Measurements from ENCODE around the gene MED6.
A peak's percentile ranks its signal among the peaks of the same experiment; 100 is the strongest.

The MED6 gene, protein sequence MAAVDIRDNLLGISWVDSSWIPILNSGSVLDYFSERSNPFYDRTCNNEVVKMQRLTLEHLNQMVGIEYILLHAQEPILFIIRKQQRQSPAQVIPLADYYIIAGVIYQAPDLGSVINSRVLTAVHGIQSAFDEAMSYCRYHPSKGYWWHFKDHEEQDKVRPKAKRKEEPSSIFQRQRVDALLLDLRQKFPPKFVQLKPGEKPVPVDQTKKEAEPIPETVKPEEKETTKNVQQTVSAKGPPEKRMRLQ

DNA sequence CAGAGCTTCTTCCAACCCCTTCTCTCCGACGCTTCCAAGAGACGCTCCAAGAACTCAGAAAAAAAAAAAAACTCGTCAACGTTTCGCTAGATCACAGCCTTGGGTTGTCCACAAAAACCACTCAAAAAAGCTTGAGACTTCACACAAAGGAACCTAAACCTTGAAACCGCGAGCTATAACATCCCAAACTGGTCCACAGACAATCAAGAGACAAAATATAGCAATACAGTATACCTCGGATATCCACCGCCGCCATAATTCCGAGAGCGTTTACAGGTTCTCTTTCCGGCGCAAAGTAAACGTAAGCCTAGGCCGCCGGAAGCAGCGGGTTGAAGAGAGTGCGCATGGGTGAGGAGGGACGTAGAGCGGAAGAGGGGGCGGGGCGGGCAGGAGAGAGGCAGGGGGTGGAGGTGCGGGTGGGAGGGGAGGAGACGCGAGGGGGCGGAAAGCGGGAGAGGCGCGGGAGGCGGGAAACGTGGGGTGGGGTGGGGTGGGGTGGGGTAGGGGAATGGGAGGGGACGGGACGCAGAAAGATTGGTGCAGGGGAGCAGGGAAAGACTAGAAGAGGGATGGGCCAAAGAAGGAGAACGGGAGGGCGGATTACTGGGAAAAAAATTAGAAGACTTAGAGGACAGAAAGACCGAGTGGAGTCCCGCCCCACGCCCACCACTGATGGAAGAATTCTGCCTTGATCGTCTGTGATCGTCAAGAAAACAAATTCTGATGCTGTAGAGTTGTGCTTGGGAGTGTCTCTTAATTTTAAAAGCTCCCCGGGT lies at the start of gene MED6:
Gene MED6, minus strand, starts transcription at position 274 of the 776 bp plus-strand sequence. Its CDS starts 18 bp downstream, at position 256.
- DNase-seq = peak; percentile 91 to 92

DNA sequence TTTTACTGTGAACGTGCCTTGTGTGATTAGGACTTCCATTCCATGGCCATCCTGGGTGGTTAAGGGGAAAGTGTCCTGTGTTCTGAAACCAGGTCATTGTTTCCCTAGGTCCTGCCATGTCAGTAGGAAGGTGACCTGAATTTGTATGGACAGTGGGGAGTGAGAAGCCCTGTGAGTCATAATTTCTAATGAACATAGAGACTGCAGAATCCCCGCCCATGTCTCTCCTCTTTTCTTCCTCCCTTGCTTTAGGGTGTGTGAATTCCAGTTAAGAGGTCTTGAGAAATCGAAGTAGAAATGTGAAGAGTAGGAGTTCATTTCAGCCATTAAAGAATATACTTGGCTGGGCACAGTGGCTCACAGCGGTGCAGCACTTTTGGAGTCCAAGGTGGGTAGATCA lies 49.3 kb upstream of the MED6 start:
- DNase-seq = no peak

DNA sequence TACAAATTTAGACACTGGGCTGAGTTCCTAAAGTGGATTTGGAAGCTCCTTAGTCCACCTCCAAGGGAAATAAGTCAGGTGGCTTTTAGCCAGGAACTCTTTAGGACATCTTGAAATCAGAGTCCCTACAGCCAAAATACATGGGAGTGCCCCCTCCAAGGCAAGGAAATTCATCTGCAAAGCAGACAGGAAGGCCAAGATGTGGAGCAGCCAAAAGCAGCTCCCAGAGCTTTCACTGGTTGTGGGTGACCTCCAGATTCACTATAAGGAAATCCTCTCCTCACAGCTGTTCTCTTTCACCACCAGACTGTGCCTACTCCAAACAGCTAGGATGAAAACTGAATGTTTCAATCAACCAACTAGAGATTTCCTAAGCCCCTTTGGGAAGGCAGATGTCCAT lies 47.9 kb upstream of the MED6 start:
- DNase-seq = no peak

DNA sequence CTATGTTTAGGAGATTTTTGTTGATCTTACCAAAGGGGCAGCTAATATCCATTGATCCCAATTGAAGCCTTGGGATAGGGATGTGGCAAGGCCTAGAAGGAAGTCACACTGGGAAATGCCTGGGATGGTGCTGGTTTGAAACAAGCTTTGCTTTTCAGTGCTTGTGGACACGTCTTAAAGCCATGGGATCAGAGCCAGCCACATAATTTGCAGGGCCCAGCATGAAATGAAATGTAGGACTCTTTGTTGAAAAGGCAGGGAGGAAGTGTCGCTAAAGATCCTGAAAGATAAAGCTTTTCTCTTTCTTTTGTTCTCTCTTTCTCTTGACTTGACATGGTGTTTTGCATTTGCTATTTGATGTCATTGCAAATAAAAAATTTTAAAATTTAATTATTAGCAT lies 46.2 kb upstream of the MED6 start:
- DNase-seq = no peak

- no peak for DNase-seq
Observed at GRCh38 chr14:70645892-70646291, 45.4 kb upstream of the MED6 start.

GRCh38 chr14:70643967-70644366 lies 43.5 kb upstream of the MED6 start:
- DNase-seq = no peak

- DNase-seq = peak; percentile 24 to 54
Observed at GRCh38 chr14:70642303-70643235, 42.1 kb upstream of the MED6 start.

DNA sequence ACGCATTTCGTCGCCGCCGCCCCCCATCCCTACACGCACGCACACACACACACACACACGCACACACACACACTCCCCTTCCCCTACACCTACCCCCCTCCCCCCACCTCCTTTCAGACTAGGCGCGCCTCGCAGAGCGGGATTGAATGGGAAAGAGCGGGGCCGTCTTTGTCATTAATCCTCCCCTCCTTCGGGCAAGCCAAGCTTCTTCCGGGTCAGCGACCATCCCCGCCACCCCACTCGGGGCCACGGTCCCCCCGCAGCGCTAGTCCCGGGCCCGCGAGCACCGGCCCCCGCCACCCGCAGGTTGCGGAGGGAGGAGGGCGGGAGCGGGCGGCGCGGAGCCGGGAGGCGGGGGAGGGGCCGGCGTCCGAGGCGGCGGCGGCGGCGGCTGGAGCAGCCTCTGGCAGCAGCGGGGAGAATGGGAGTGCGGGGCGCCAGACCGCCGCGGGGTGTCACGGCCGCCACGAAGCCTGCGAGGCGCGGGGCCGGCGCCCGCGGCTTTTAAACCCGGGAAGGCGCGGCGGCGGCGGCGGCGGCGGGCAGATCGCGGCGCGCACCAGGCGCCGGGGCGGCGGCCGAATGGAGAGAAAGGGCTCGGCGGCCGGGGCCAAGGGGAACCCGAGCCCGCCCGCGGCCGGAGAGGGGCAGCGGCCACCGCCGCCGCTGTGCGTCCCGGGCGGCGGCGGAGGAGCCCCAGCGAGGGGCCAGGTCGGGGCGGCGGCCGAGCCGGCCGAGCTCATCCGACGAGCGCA lies 41.3 kb upstream of the MED6 start, which contains the start of gene TTC9:
Gene TTC9, plus strand, starts transcription at position 369 of the 755 bp plus-strand sequence. Its CDS starts 214 bp downstream, at position 583.
- peak in 1 of 2 donors; percentile 43 for DNase-seq

DNA sequence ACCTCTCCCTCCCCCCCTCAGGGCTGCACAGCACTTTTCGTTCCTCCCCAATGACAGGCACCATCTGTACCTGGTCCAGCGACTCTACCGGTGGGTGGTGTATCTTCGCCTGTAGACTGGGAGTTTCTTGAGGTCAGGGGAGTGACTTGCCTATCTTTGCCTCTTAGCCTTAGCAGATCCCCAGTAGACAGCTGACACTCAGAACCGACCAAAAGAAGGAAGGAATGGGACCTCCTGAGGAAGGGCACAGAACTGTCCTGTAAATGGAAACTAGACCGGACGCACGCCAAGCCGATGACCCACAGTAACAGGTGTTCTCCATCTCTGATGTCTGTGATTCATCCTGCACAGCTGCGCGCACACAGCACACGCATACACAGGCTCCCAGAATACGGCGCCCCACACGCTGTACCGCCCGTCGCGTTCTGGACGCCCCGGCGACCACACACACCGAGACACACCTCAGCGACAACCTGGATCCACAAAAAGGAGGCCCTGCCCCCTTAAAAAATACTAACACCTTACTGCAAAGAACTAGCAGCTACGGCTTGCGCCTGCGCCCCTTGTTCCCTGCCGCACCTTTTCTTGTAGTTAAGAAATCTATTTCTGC lies 40.6 kb upstream of the MED6 start:
- DNase-seq = peak; percentile 54 to 59

DNA sequence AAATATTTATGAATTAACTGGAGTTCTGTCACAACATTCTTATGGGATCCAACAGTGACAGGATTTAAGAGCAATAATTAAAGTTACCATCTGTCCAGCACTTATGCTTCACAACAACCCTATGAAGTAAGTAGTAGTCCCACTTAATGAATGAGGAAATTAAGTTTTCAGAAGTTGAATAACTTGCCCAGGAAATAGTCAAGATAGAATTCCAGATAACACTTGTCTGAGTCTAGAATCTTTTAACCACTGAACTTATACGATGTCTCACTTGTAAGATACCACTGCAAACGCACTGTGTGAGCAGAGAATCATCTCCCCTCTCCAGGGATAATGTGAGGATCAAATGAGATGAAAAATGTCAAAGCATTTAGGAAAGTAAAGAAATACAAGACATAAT lies 38.0 kb upstream of the MED6 start:
- no peak for DNase-seq

DNA sequence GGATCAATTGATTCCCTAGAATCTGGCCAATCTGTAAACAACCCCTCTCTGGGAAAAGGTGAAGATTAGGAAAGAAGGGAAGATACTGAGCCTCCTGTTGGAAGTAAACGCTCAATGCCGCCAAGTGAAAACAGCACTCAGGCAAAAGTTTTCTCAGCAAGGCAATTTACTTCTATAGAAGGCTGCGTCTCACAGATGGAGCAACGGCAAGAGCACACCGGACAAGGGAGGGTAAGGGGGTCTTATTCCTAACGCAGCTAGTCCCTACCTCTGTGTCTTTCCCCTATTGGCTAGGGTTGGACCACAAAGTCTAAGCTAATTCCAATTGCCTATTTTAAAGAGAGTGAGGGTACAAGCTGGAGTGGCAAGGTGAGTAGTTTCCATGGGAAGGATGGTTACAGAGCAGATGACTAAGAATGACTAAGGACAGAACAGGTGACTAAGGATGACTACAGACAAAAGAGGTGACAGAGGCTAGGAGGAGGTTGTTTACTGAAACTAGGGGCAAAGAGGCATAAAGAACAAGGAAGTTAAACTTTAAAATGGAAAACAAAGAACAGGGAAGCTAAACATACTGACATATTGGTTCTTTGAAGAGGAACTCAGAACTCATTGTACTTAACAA lies 35.6 kb upstream of the MED6 start:
- DNase-seq = no peak

DNA sequence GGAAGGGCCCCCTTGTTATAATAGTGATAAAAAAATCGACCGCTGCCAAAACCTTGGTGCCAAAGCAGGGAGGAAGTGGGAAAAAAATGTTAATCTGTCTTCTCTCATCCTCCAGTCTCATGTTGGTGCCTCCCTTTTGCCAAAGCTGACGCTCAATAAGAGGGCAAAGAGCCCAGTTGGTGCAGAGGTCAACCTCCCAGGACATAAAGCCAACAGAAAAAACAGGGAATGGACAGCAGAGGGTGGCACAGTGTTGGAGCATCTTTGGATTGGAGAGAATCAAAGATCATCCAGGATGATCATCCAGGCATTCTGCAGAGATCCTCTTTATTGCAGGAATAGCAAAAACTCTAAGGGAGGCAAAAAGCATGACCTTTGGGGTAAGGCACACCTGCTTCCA lies 31.5 kb upstream of the MED6 start:
- DNase-seq = no peak

GRCh38 chr14:70624972-70625371 lies 24.5 kb upstream of the MED6 start:
- no peak for DNase-seq

- DNase-seq = peak; percentile 55 to 66
Observed at GRCh38 chr14:70622111-70622712, 21.8 kb upstream of the MED6 start.

- DNase-seq = no peak
Observed at GRCh38 chr14:70619708-70620107, 19.3 kb upstream of the MED6 start.

DNA sequence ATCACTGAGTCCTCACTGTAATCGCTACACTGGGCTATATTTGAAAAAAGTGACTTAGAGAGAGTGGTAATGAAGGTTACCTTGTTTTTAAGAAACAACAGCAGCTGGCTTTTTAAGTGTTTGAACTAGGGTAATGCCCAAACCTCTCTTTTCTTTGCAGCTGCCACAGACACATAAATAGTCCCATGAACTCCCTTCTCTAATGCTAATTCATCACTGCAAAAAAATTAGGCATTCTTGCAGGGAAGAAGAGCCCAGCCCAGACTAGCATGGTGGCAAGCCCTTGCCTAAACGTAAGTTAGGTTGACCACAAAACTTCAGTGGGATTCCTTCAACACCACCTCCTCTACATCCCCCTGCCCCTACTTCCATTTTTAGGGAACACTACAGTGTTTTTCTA lies 17.9 kb upstream of the MED6 start:
- DNase-seq = no peak

DNA sequence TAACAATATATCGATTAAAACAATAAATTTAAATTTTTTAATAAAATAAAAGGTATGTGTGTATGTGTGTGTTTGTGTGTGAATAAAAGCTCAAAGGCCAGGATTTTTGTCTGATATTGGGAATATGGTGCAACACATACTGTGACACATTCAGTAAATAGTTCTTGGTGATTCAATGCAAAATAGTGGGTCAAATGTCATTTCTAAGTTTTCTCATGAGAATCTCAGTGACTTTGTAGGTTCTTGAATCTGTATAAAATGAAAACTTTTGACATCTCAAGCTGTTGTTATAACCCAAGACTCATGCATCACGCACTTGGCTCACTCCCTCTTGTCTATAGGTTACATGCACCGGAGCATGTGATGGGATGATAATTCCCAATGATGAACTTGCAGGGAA lies 16.2 kb upstream of the MED6 start:
- DNase-seq = no peak

DNA sequence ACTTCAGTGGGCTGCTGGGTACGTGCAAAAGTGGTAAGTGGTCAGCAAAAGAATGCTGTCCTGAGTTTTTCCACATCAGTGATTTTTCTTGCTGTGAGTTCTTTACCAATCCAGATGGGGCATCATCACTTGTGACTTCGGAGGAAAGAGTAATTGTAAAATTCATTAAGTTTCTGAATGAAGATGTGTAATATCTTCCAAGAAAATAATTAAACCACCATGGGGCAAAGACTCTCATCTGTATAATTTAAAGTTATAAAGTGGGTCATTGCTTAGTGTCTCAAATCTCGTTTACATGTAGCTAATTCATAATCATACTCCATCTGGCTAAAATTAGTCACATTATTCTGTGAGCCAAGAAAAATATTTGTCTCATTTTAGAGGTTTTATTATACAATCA lies 10.8 kb upstream of the MED6 start:
- DNase-seq = no peak

GRCh38 chr14:70602254-70602653 lies 1.8 kb upstream of the MED6 start:
- DNase-seq = no peak

DNA sequence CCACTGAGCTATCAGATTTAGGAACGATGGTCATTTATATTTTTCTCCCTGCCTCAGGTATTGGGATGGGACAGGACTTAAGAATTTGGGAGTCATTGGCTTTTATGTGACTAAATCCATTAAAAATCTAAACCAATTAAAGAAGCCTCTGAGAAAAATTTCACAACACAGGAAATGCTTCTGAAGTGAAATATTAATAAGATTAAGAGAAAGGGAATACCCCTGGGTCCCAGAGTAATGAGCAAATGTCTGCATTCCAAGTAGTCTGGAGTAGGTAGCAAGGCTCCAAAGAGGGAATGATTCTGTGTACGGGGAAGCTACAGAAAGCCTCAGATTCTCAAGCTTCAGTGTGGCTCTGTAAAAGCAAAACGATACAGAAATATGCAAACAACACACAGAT lies 707 bp upstream of the MED6 start:
- DNase-seq = no peak

DNA sequence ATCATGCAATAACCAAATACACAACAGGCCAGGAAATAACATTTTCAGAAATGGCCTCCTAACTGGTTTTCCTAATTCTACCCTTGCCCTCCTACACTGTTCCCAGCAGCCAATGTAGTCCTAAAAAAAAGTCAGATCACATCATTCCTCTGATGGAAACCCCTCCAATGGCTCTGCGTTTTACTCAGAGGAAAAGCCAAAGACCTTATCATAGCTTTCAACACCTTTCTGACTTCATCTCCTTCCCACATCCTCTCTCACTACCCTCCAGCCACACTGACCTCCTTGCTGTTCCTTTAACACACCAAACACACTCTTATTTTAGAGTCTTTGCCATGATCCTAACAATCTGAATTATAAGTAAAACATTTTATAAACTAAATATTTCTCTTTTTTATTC lies 1.1 kb downstream of the MED6 start:
- no peak for DNase-seq

All from CD4-positive, alpha-beta T cell treated with Interleukin-1 beta for 1 hour (primary cell).